HG03575 (cell line): ENCODE results near the gene C11orf87.

Experiments
- ATAC-seq: cut with Tn5 transposase; IDR thresholded peaks from one replicate; pipeline ENCODE4 v1.9.1; 2021; ENCODE audit not compliant: unreplicated experiment, insufficient number of reproducible peaks, low FRiP score; ENCODE audit errors: extremely low read depth

Gene C11orf87

GRCh38 chr11:109433753-109434256 is 11.8 kb downstream of the C11orf87 start:
- ATAC-seq: no peak

- no peak for ATAC-seq
These were observed 13.2 kb downstream of the C11orf87 start for GRCh38 chr11:109435121-109435742.

GRCh38 chr11:109439684-109440083 is 17.7 kb downstream of the C11orf87 start:
- no peak for ATAC-seq

GRCh38 chr11:109443052-109443451 is 21.1 kb downstream of the C11orf87 start:
- no peak for ATAC-seq

GRCh38 chr11:109454857-109455256 is 32.9 kb downstream of the C11orf87 start:
- ATAC-seq: no peak
